ENCODE results near the gene DDX17. TPM values are rescaled to one million over a fixed set of nuclear protein-coding genes. Genes with fewer than 3 reads are reported as not detected.

DDX17 gene
- total and polyA plus RNA-seq, 8 donors: 59.5 to 4,611 (median 538) TPM

DNA sequence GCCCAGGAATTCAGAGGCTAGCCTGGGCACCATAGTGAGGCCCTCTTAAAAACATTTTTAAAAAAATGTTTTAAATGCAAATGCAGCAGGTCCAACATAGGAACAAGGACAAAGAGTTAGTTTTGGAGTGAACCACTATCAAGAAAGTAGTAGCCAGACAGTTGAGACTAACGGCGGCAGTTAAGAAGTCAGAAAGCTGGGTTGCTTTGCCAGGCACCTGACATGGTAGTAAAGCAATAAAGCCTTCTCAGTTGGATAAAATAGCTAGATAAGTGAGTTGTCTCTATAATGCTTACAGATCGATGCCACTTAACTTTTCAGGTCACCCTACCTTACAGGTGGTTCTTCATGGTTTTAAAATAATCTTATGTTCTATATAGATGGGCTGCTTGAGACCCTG, 16.9 kb upstream of the DDX17 start:
- no peaks in the 10 kb centered on the region for H3K4me1 ChIP-seq
- no peaks in the 10 kb centered on the region for H3K36me3 ChIP-seq
- peaks cover 0 to 14% (median 0%) of the 10 kb centered on the region in 3 donors for H3K27me3 ChIP-seq
- WGBS, 5 donors: 85 to 95% (median 89%) methylated on average over 3 of the region's 3 CpGs
- no peak for DNase-seq
- H3K27ac ChIP-seq: no peak overlapping the region
- H3K4me3 ChIP-seq: no peak overlapping the region
- TF ChIP-seq EP300 (IDR thresholded peaks at IDR 0.05) (no peak), POLR2A (IDR thresholded peaks at IDR 0.05) (no peak), POLR2AphosphoS5 (IDR thresholded peaks at IDR 0.05) (no peak)
- TF ChIP-seq, protein P1, sequence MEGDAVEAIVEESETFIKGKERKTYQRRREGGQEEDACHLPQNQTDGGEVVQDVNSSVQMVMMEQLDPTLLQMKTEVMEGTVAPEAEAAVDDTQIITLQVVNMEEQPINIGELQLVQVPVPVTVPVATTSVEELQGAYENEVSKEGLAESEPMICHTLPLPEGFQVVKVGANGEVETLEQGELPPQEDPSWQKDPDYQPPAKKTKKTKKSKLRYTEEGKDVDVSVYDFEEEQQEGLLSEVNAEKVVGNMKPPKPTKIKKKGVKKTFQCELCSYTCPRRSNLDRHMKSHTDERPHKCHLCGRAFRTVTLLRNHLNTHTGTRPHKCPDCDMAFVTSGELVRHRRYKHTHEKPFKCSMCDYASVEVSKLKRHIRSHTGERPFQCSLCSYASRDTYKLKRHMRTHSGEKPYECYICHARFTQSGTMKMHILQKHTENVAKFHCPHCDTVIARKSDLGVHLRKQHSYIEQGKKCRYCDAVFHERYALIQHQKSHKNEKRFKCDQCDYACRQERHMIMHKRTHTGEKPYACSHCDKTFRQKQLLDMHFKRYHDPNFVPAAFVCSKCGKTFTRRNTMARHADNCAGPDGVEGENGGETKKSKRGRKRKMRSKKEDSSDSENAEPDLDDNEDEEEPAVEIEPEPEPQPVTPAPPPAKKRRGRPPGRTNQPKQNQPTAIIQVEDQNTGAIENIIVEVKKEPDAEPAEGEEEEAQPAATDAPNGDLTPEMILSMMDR (IDR thresholded peaks at IDR 0.05): no peak
- intact Hi-C loops (cut with DNase I; ENCODE audit: low total_unique reads): no loop called here
- no peaks in the 10 kb centered on the region for H3K9me3 ChIP-seq

GRCh38 chr22:38519453-38520250, 13.5 kb upstream of the DDX17 start:
- no peak for DNase-seq
- 92 to 100% (median 97%) methylated on average over 2 of the region's 2 CpGs for WGBS, 5 donors
- H3K36me3 ChIP-seq: no peaks in the 10 kb centered on the region
- no peaks in the 10 kb centered on the region for H3K4me1 ChIP-seq
- no peak overlapping the region for H3K4me3 ChIP-seq
- no peak overlapping the region for H3K27ac ChIP-seq
- H3K27me3 ChIP-seq: peaks cover 0 to 10% (median 0%) of the 10 kb centered on the region in 3 donors
- intact Hi-C loops (cut with DNase I; ENCODE audit: low total_unique reads): no loop called here
- no peaks in the 10 kb centered on the region for H3K9me3 ChIP-seq
- no peak for TF ChIP-seq POLR2A (IDR thresholded peaks at IDR 0.05)
- no peak for TF ChIP-seq POLR2AphosphoS5 (IDR thresholded peaks at IDR 0.05)

DNA sequence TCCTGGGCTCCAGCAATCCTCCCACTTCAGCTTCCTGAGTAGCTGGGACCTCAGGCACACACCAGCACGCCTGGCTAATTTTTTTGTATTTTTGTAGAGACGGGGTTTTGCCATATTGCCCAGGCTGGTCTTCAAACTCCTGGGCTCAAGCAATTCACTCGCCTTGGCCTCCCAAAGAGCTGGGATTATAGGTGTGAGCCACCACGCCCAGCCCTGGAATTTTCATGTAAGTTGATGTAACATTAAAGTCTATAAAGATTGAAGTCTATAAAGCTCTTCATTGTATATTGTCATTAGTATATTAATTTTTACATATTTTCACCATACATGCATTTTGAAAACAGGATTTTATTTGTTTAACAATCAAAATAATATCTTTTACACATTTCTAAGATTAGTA, 12.5 kb upstream of the DDX17 start:
- no peaks in the 10 kb centered on the region for H3K4me1 ChIP-seq
- H3K27me3 ChIP-seq: peaks cover 0 to 3% (median 0%) of the 10 kb centered on the region in 3 donors
- 93 to 98% (median 96%) methylated on average over 4 of the region's 4 CpGs for WGBS, 5 donors
- no peak overlapping the region for H3K27ac ChIP-seq
- no peak for DNase-seq
- H3K9me3 ChIP-seq: no peaks in the 10 kb centered on the region
- H3K4me3 ChIP-seq: no peak overlapping the region
- H3K36me3 ChIP-seq: no peaks in the 10 kb centered on the region
- intact Hi-C loops (cut with DNase I; ENCODE audit: low total_unique reads): no loop called here
- TF ChIP-seq POLR2AphosphoS5 (IDR thresholded peaks at IDR 0.05) (no peak), POLR2A (IDR thresholded peaks at IDR 0.05) (no peak), EP300 (IDR thresholded peaks at IDR 0.05) (no peak)

DNA sequence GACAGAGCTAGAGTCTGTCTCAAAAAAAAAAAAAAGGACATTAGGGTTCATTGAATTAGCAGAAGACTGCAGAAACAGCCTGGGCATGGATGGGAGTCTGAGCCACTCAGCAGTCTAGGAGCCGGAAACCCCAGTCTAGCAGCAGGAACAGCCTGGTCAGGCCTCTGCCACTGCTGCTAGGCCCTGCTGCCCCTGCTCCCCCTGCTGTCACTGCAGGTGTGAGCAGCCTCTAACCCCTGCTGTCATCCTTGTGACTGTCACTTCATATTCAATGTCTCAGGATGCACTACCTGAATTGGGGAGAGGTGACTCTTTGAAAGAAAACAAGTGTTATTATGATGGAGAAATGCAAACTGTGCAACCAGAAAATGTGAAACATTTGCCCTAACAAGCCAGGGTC, 7.0 kb upstream of the DDX17 start:
- no peaks in the 10 kb centered on the region for H3K9me3 ChIP-seq
- TF ChIP-seq POLR2A (IDR thresholded peaks at IDR 0.05) (no peak), POLR2AphosphoS5 (IDR thresholded peaks at IDR 0.05) (no peak), EP300 (IDR thresholded peaks at IDR 0.05) (no peak)
- TF ChIP-seq, protein P1 (IDR thresholded peaks at IDR 0.05): no peak
- H3K36me3 ChIP-seq: no peaks in the 10 kb centered on the region
- no peaks in the 10 kb centered on the region for H3K27me3 ChIP-seq
- H3K27ac ChIP-seq: no peak overlapping the region
- no peaks in the 10 kb centered on the region for H3K4me1 ChIP-seq
- DNase-seq: peak in 1 of 2 donors; percentile 36
- intact Hi-C loops (cut with DNase I; ENCODE audit: low total_unique reads): no loop called here
- no peak overlapping the region for H3K4me3 ChIP-seq
- WGBS, 5 donors: 52 to 79% (median 75%) methylated on average over 1 of the region's 1 CpG

- no peak overlapping the region for H3K27ac ChIP-seq
- H3K4me3 ChIP-seq: no peak overlapping the region
- H3K9me3 ChIP-seq: no peaks in the 10 kb centered on the region
- intact Hi-C loops (cut with DNase I; ENCODE audit: low total_unique reads): no loop called here
- no peak for TF ChIP-seq EP300 (IDR thresholded peaks at IDR 0.05)
- no peak for TF ChIP-seq POLR2AphosphoS5 (IDR thresholded peaks at IDR 0.05)
- no peak for TF ChIP-seq POLR2A (IDR thresholded peaks at IDR 0.05)
- TF ChIP-seq, protein P1 (IDR thresholded peaks at IDR 0.05): no peak
- DNase-seq: no peak
- no peaks in the 10 kb centered on the region for H3K27me3 ChIP-seq
- peaks cover 0 to 11% (median 0%) of the 10 kb centered on the region in 4 donors for H3K4me1 ChIP-seq
- H3K36me3 ChIP-seq: no peaks in the 10 kb centered on the region
- WGBS, 5 donors: 84 to 88% (median 86%) methylated on average over 5 of the region's 5 CpGs
Observed at GRCh38 chr22:38510416-38510970, 4.4 kb upstream of the DDX17 start.
